T-cell (primary cell): Measurements from ENCODE around the gene EID1. TPM values are rescaled to one million over a fixed set of nuclear protein-coding genes. Genes with fewer than 3 reads are reported as not detected.

Experiments
- ATAC-seq, 4 experiments: fragments of 200-7000 bp in 3 of 4; fragments of 150-1000 bp in 1 of 4; cut with Tn5 transposase; replicated peaks in 1 of 4; 1 replicate in 3 of 4; 2 replicates in 1 of 4; pipeline ENCODE4 v1.10.0; 2021; ENCODE audit warnings: moderate library complexity in 3 of 4, mild to moderate bottlenecking in 2 of 4, moderate number of reproducible peaks in 1 of 4
- CTCF ChIA-PET, 2 donors: fragments of 300-600 bp; sonication (Branson Sonifier 250); formaldehyde crosslinking; loops; one replicate each; lab custom pipeline; 2022; ENCODE audit warnings: antibody characterized with exemption in 2 of 2; lab: Charles Lee
- POLR2A ChIA-PET, 2 donors: fragments of 300-600 bp; sonication (Branson Sonifier 250); formaldehyde crosslinking; loops; one replicate each; lab custom pipeline; 2022; ENCODE audit warnings: antibody characterized with exemption in 2 of 2; lab: Charles Lee
- DNase-seq, 35 experiments: peaks; one replicate each; pipeline versions ENCODE4 v3.0.0 to v3.0.0-alpha.2; 2013 to 2023
- H3K27ac ChIP-seq: one replicate; pipeline ENCODE4 v1.5.1; 2013; ENCODE audit warnings: low read length
- H3K27me3 ChIP-seq, 2 experiments: replicated peaks in 1 of 2; 1 replicate in 1 of 2; 2 replicates in 1 of 2; pipeline versions ENCODE4 v1.6.1 to v1.7.0; 2013; ENCODE audit warnings: low read length in 1 of 2, mixed read lengths in 1 of 2; ENCODE audit not compliant: control insufficient read depth in 2 of 2, insufficient read depth in 2 of 2; ENCODE audit errors: extremely low read depth in 1 of 2
- H3K36me3 ChIP-seq, 2 donors: 1 replicate in 1 of 2; 2 replicates in 1 of 2; pipeline versions ENCODE4 v1.6.1 to v1.7.0; 2013; ENCODE audit warnings: low read length in 1 of 2; ENCODE audit not compliant: control insufficient read depth in 2 of 2, insufficient read depth in 1 of 2; ENCODE audit errors: extremely low read depth in 1 of 2
- H3K4me1 ChIP-seq, 2 experiments: 1 replicate in 1 of 2; 2 replicates in 1 of 2; pipeline versions ENCODE4 v1.6.1 to v1.7.0; 2013; ENCODE audit warnings: low read length in 2 of 2, mixed read lengths in 1 of 2; ENCODE audit not compliant: insufficient read depth in 2 of 2, control insufficient read depth in 1 of 2; ENCODE audit errors: extremely low read depth in 1 of 2
- H3K4me3 ChIP-seq, 2 donors: 1 replicate in 1 of 2; 2 replicates in 1 of 2; pipeline versions ENCODE4 v1.5.1 to v1.7.0; 2013; ENCODE audit warnings: mild to moderate bottlenecking in 2 of 2, low read length in 1 of 2, moderate library complexity in 1 of 2; ENCODE audit not compliant: control insufficient read depth in 1 of 2; ENCODE audit errors: extremely low read depth in 1 of 2
- H3K9me3 ChIP-seq: 2 replicates; pipeline ENCODE4 v1.7.0; 2013
- H3K27ac Mint-ChIP-seq, 2 donors: one replicate each; pipeline ENCODE4 v1.8.0; 2020 to 2021; ENCODE audit warnings: mild to moderate bottlenecking in 2 of 2, mixed read lengths in 2 of 2
- H3K27me3 Mint-ChIP-seq, 2 donors: one replicate each; pipeline ENCODE4 v1.8.0; 2021 to 2022; ENCODE audit warnings: mixed read lengths in 2 of 2
- H3K36me3 Mint-ChIP-seq: one replicate; pipeline ENCODE4 v1.8.0; 2021; ENCODE audit warnings: mixed read lengths
- H3K4me1 Mint-ChIP-seq, 3 donors: one replicate each; pipeline ENCODE4 v1.8.0; 2020 to 2022; ENCODE audit warnings: mixed read lengths in 3 of 3, mild to moderate bottlenecking in 1 of 3
- H3K4me3 Mint-ChIP-seq, 3 donors: one replicate each; pipeline ENCODE4 v1.8.0; 2020 to 2022; ENCODE audit warnings: mild to moderate bottlenecking in 3 of 3, mixed read lengths in 3 of 3, moderate library complexity in 3 of 3
- H3K9me3 Mint-ChIP-seq, 3 donors: one replicate each; pipeline ENCODE4 v1.8.0; 2020 to 2022; ENCODE audit warnings: mixed read lengths in 3 of 3
- WGBS: methylation state at CpG from one replicate; pipeline ENCODE4 v1.1.5; 2013; ENCODE audit warnings: missing lambda C conversion rate; ENCODE audit not compliant: insufficient coverage; 5-methylcytosine and 5-hydroxymethylcytosine counted together
- total RNA-seq, 35 experiments: library from RNA in 6 of 35; stranded (reverse) in 6 of 35; fragments of 120-200 nt in 1 of 35; gene quantifications; one replicate each; pipeline versions ENCODE4 v1.2.1 to v1.2.4 and lab custom pipeline; 2013 to 2026

EID1 gene
- total RNA-seq, 5 donors from 2014 or later (not counting 1 experiment from before 2014, with no cell fraction given), result 43.4 to 82.0 (median 74.4) TPM

- Histone ChIP-seq H3K9me3 (no peaks in the 10 kb centered on the region), H3K4me1 (no peaks in the 10 kb centered on the region), H3K27ac (no peak overlapping the region), H3K36me3 (no peaks in the 10 kb centered on the region), H3K27me3 (peaks cover 0 to 3% of the 10 kb centered on the region in 2 experiments), H3K4me3 (no peak overlapping the region)
- no peaks in the 10 kb centered on the region for H3K4me1 Mint-ChIP-seq
- 28% methylated on average over 3 of the region's 4 CpGs for WGBS
- ATAC-seq, result no peak
- no peak for DNase-seq
- ChIA-PET CTCF (no interaction called here), POLR2A (no interaction called here)
- no peak overlapping the region for H3K27ac Mint-ChIP-seq
- H3K9me3 Mint-ChIP-seq, result no peaks in the 10 kb centered on the region
- no peaks in the 10 kb centered on the region for H3K36me3 Mint-ChIP-seq
- no peak overlapping the region for H3K4me3 Mint-ChIP-seq
- peaks cover 23 to 30% of the 10 kb centered on the region in 2 donors for H3K27me3 Mint-ChIP-seq
These were observed 20.1 kb downstream of the EID1 start for GRCh38 chr15:48898032-48898431.

- H3K9me3 Mint-ChIP-seq, result no peaks in the 10 kb centered on the region
- no peaks in the 10 kb centered on the region for H3K36me3 Mint-ChIP-seq
- Histone ChIP-seq H3K27ac (no peak overlapping the region), H3K4me3 (no peak overlapping the region), H3K27me3 (peaks cover 0 to 3% of the 10 kb centered on the region in 2 experiments), H3K4me1 (no peaks in the 10 kb centered on the region), H3K9me3 (no peaks in the 10 kb centered on the region), H3K36me3 (no peaks in the 10 kb centered on the region)
- POLR2A ChIA-PET, result no interaction called here
- no peak overlapping the region for H3K27ac Mint-ChIP-seq
- WGBS, result no CpG with 5 or more reads among the region's 2 CpGs
- no peak for ATAC-seq
- H3K4me3 Mint-ChIP-seq, result no peak overlapping the region
- peaks cover 20 to 30% of the 10 kb centered on the region in 2 donors for H3K27me3 Mint-ChIP-seq
- DNase-seq, result no peak
- CTCF ChIA-PET, result interaction anchor here in 1 of 2 donors (0.6 kb wide), 1 partner anchor 12 kb away, joined by 3 read pairs; no protein-coding TSS in a partner anchor
- no peaks in the 10 kb centered on the region for H3K4me1 Mint-ChIP-seq
These were observed 20.5 kb downstream of the EID1 start for GRCh38 chr15:48898446-48898845.

- Histone ChIP-seq H3K4me1 (no peaks in the 10 kb centered on the region), H3K9me3 (no peaks in the 10 kb centered on the region), H3K27me3 (peaks cover 0 to 3% of the 10 kb centered on the region in 2 experiments), H3K27ac (no peak overlapping the region), H3K36me3 (no peaks in the 10 kb centered on the region), H3K4me3 (no peak overlapping the region)
- WGBS, result no CpG with 5 or more reads among the region's 4 CpGs
- no peak for ATAC-seq
- ChIA-PET POLR2A (interaction anchor here in 1 of 2 donors (0.7 kb wide), 1 partner anchor 206 kb away, joined by 3 read pairs; no protein-coding TSS in a partner anchor), CTCF (interaction anchor here in 1 of 2 donors (0.7 kb wide), 1 partner anchor 61 kb away, joined by 3 read pairs; no protein-coding TSS in a partner anchor)
- Mint-ChIP-seq H3K36me3 (no peaks in the 10 kb centered on the region), H3K27ac (no peak overlapping the region), H3K9me3 (no peaks in the 10 kb centered on the region), H3K4me3 (no peak overlapping the region), H3K4me1 (no peaks in the 10 kb centered on the region), H3K27me3 (peaks cover 20 to 28% of the 10 kb centered on the region in 2 donors)
- DNase-seq, result no peak
These were observed 21.9 kb downstream of the EID1 start for GRCh38 chr15:48899793-48900192.

- 90% methylated on average over 4 of the region's 4 CpGs for WGBS
- Mint-ChIP-seq H3K4me3 (no peak overlapping the region), H3K9me3 (no peaks in the 10 kb centered on the region), H3K27ac (no peak overlapping the region), H3K27me3 (peaks cover 0 to 5% of the 10 kb centered on the region in 2 donors), H3K36me3 (no peaks in the 10 kb centered on the region), H3K4me1 (no peaks in the 10 kb centered on the region)
- ChIA-PET POLR2A (no interaction called here), CTCF (interaction anchor here (0.5 kb wide), 2 partner anchors 11 to 43 kb away, joined by 3 to 4 read pairs; no protein-coding TSS in a partner anchor)
- no peaks in the 10 kb centered on the region for H3K36me3 ChIP-seq
- DNase-seq (no peak), ATAC-seq (no peak)
- H3K4me1 ChIP-seq, result no peaks in the 10 kb centered on the region
- no peaks in the 10 kb centered on the region for H3K9me3 ChIP-seq
- no peaks in the 10 kb centered on the region for H3K27me3 ChIP-seq
- H3K27ac ChIP-seq, result no peak overlapping the region
- no peak overlapping the region for H3K4me3 ChIP-seq
These were observed 26.8 kb downstream of the EID1 start for GRCh38 chr15:48904758-48905157.

- DNase-seq (no peak), ATAC-seq (no peak)
- no peaks in the 10 kb centered on the region for H3K9me3 Mint-ChIP-seq
- H3K27me3 Mint-ChIP-seq, result peaks cover 3 to 5% of the 10 kb centered on the region in 2 donors
- CTCF ChIA-PET, result interaction anchor here (0.5 kb wide), 2 partner anchors 11 to 43 kb away, joined by 3 to 4 read pairs; no protein-coding TSS in a partner anchor
- H3K36me3 Mint-ChIP-seq, result no peaks in the 10 kb centered on the region
- POLR2A ChIA-PET, result no interaction called here
- no peaks in the 10 kb centered on the region for H3K27me3 ChIP-seq
- H3K4me3 Mint-ChIP-seq, result no peak overlapping the region
- H3K27ac Mint-ChIP-seq, result no peak overlapping the region
- no peak overlapping the region for H3K4me3 ChIP-seq
- H3K36me3 ChIP-seq, result no peaks in the 10 kb centered on the region
- H3K9me3 ChIP-seq, result no peaks in the 10 kb centered on the region
- no peaks in the 10 kb centered on the region for H3K4me1 Mint-ChIP-seq
- H3K4me1 ChIP-seq, result no peaks in the 10 kb centered on the region
- H3K27ac ChIP-seq, result no peak overlapping the region
These were observed 27.3 kb downstream of the EID1 start for GRCh38 chr15:48905216-48905615.

GRCh38 chr15:48905847-48906246, 27.9 kb downstream of the EID1 start:
- no peaks in the 10 kb centered on the region for H3K9me3 ChIP-seq
- H3K27me3 ChIP-seq, result no peaks in the 10 kb centered on the region
- ChIA-PET POLR2A (no interaction called here), CTCF (interaction anchor here in 1 of 2 donors (1.2 kb wide), 1 partner anchor 70 kb away, joined by 3 read pairs; no protein-coding TSS in a partner anchor)
- no peak overlapping the region for H3K27ac Mint-ChIP-seq
- no peak overlapping the region for H3K27ac ChIP-seq
- no peaks in the 10 kb centered on the region for H3K4me1 ChIP-seq
- H3K36me3 ChIP-seq, result no peaks in the 10 kb centered on the region
- peaks cover 5 to 6% of the 10 kb centered on the region in 2 donors for H3K27me3 Mint-ChIP-seq
- H3K36me3 Mint-ChIP-seq, result no peaks in the 10 kb centered on the region
- H3K4me3 ChIP-seq, result no peak overlapping the region
- no CpG with 5 or more reads among the region's 1 CpG for WGBS
- ATAC-seq (no peak), DNase-seq (no peak)
- no peaks in the 10 kb centered on the region for H3K9me3 Mint-ChIP-seq
- no peak overlapping the region for H3K4me3 Mint-ChIP-seq
- no peaks in the 10 kb centered on the region for H3K4me1 Mint-ChIP-seq
